Calu3 (cell line): ENCODE data around the gene RRP1B. TPM values are rescaled to one million over a fixed set of nuclear protein-coding genes. Genes with fewer than 3 reads are reported as not detected.

Experiments
- BruUV-seq: library from RNA; stranded (reverse); fragments of 400-500 nt; replicated peaks from 2 replicates; lab custom pipeline; 2021; lab: Mats Ljungman, UMichigan
- CTCF ChIA-PET: fragments of 300-600 bp; sonication (Branson Sonifier 250); formaldehyde crosslinking; loops from one replicate; lab custom pipeline; 2022; ENCODE audit warnings: antibody characterized with exemption; lab: Charles Lee
- DNase-seq: peaks from one replicate; pipeline ENCODE4 v3.0.0; 2022
- H3K27ac Mint-ChIP-seq: one replicate; pipeline ENCODE4 v1.8.0; 2022; ENCODE audit warnings: mixed read lengths; ENCODE audit not compliant: unreplicated experiment
- H3K27me3 Mint-ChIP-seq: one replicate; pipeline ENCODE4 v1.8.0; 2022; ENCODE audit warnings: mixed read lengths; ENCODE audit not compliant: unreplicated experiment
- H3K36me3 Mint-ChIP-seq: one replicate; pipeline ENCODE4 v1.8.0; 2022; ENCODE audit warnings: mild to moderate bottlenecking, moderate library complexity, mixed read lengths; ENCODE audit not compliant: insufficient read depth, unreplicated experiment
- H3K4me1 Mint-ChIP-seq: one replicate; pipeline ENCODE4 v1.8.0; 2022; ENCODE audit warnings: mild to moderate bottlenecking, low read depth, mixed read lengths; ENCODE audit not compliant: unreplicated experiment
- H3K4me3 Mint-ChIP-seq: one replicate; pipeline ENCODE4 v1.8.0; 2022; ENCODE audit warnings: mild to moderate bottlenecking, low read depth, moderate library complexity, mixed read lengths; ENCODE audit not compliant: unreplicated experiment
- H3K9me3 Mint-ChIP-seq: one replicate; pipeline ENCODE4 v1.8.0; 2022; ENCODE audit warnings: low read depth, mixed read lengths; ENCODE audit not compliant: unreplicated experiment
- intact Hi-C: fragments of 100-400 bp; cut with micrococcal nuclease; formaldehyde crosslinking; loops from one replicate; pipeline ENCODE4 v1.10.0; 2022; ENCODE audit not compliant: unreplicated experiment
- total RNA-seq: library from RNA; stranded (reverse); gene quantifications from 2 replicates; pipeline ENCODE4 v1.2.3, GENCODE V29; 2022
- TF ChIP-seq, protein P1 (sequence below): fragments of 200-600 bp; IDR thresholded peaks from one replicate; pipeline ENCODE4 v1.8.0; 2022; ENCODE audit warnings: antibody characterized with exemption; ENCODE audit not compliant: unreplicated experiment

Gene RRP1B
- total RNA-seq, 1 experiment from 2014 or later, result 26.0 TPM

DNA sequence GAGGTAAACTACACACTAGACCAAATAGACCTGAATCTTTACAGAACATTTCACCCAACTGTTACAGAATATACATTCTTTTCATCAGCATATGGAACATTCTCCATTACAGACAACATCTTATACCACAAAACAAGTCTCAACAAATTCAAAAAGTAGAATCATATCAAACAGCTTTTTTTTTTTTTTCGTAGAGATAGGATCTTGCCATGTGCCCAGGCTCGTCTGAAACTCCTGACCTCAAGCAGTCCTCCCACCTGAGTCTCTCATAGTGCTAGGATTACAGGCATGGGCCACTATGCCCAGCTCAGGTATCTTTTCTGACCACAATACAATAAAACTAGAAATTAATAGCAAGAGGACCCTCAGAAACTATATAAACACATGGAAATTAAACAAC is 36.6 kb upstream of the RRP1B start:
- BruUV-seq, result no TSS peak
- intact Hi-C loops, result no loop called here
- CTCF ChIA-PET, result interaction anchor here (0.7 kb wide), 1 partner anchor 11 kb away, joined by 3 read pairs; no protein-coding TSS in a partner anchor
- H3K9me3 Mint-ChIP-seq, result peaks cover 3% of the 10 kb centered on the region
- DNase-seq, result no peak
- no peaks in the 10 kb centered on the region for H3K27me3 Mint-ChIP-seq
- no peaks in the 10 kb centered on the region for H3K4me1 Mint-ChIP-seq
- no peak overlapping the region for H3K27ac Mint-ChIP-seq
- H3K4me3 Mint-ChIP-seq, result no peak overlapping the region
- H3K36me3 Mint-ChIP-seq, result no peaks in the 10 kb centered on the region
- TF ChIP-seq, protein P1, sequence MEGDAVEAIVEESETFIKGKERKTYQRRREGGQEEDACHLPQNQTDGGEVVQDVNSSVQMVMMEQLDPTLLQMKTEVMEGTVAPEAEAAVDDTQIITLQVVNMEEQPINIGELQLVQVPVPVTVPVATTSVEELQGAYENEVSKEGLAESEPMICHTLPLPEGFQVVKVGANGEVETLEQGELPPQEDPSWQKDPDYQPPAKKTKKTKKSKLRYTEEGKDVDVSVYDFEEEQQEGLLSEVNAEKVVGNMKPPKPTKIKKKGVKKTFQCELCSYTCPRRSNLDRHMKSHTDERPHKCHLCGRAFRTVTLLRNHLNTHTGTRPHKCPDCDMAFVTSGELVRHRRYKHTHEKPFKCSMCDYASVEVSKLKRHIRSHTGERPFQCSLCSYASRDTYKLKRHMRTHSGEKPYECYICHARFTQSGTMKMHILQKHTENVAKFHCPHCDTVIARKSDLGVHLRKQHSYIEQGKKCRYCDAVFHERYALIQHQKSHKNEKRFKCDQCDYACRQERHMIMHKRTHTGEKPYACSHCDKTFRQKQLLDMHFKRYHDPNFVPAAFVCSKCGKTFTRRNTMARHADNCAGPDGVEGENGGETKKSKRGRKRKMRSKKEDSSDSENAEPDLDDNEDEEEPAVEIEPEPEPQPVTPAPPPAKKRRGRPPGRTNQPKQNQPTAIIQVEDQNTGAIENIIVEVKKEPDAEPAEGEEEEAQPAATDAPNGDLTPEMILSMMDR, result no peak

DNA sequence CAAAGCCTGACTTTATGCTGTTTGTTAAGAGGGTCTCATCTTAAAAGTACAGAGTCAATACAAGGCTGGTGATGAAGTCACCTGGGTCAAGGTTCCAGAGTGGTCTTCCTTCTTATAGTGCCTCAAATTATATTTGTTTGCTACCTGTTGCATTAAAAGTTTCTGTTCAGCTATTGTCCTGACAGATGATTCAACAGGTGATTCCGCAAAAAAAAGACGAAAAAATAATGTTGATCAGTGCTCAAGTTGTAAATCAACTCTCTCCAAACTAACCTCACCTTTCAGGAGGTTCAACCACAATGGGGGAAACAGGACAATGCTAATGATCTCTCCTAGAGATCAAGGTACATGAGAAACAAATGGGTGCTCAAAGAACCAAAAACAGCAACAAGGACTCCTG is 35.8 kb upstream of the RRP1B start:
- no peaks in the 10 kb centered on the region for H3K27me3 Mint-ChIP-seq
- TF ChIP-seq, protein P1, result no peak
- BruUV-seq, result no TSS peak
- H3K4me3 Mint-ChIP-seq, result no peak overlapping the region
- no peak for DNase-seq
- CTCF ChIA-PET, result no interaction called here
- no peaks in the 10 kb centered on the region for H3K36me3 Mint-ChIP-seq
- intact Hi-C loops, result no loop called here
- H3K9me3 Mint-ChIP-seq, result peaks cover 7% of the 10 kb centered on the region
- H3K27ac Mint-ChIP-seq, result no peak overlapping the region
- H3K4me1 Mint-ChIP-seq, result no peaks in the 10 kb centered on the region

DNA sequence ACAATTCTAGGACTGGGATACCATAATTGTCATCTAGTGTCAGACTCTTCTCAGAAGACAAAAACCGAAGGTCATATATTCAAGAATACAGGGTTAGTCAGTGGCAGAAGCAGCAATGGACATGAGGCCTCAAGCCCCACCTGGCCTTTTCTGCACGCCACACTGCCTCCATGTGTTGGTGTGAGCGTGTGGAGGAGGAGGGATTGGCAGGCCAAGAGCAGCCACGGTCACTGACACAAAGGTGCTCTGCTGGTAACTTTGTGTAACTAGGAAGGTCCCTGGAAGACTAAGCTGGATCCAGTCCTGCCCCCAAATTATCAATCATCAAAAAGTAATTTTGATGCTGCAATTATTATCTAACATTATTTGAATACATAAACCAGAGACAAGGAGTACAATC is 35.0 kb upstream of the RRP1B start:
- Mint-ChIP-seq H3K36me3 (no peaks in the 10 kb centered on the region), H3K9me3 (peaks cover 9% of the 10 kb centered on the region), H3K4me1 (no peaks in the 10 kb centered on the region), H3K4me3 (no peak overlapping the region), H3K27ac (no peak overlapping the region), H3K27me3 (no peaks in the 10 kb centered on the region)
- CTCF ChIA-PET, result no interaction called here
- no peak for DNase-seq
- TF ChIP-seq, protein P1, result no peak
- no TSS peak for BruUV-seq
- intact Hi-C loops, result no loop called here

DNA sequence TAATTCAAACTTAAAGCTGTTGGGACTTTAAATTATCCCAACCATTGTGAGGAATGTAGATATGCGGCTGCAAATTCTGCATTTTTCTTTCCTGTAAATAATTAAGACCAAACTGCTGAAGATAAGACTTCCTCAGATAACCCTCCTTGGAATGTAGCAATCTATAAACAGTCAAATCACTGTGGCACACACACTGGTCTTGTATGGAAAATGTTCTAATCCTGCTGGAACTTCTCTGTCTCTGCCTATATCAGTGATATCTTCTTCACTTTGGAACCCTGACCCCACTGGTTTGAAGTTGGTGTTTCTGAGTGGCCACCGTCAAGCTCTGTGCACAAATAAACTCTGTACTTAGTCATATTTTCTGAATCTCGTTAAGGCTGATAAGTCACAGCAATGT is 33.0 kb upstream of the RRP1B start:
- intact Hi-C loops, result no loop called here
- CTCF ChIA-PET, result no interaction called here
- Mint-ChIP-seq H3K27me3 (no peaks in the 10 kb centered on the region), H3K36me3 (no peaks in the 10 kb centered on the region), H3K4me1 (peaks cover 6% of the 10 kb centered on the region), H3K9me3 (peaks cover 7% of the 10 kb centered on the region), H3K4me3 (no peak overlapping the region), H3K27ac (no peak overlapping the region)
- no peak for DNase-seq
- no TSS peak for BruUV-seq
- TF ChIP-seq, protein P1, result no peak
